NCI-H2029 treated with DMSO at 0.1 percent for 48 hours (cell line): ENCODE data around the gene CYSLTR2.
"Not testable (repeated sequence)": the region's sequence is repeated elsewhere in the genome, so short reads cannot be mapped to it uniquely, and the experiment has no call there.

Experiments
- DNase-seq: peaks from one replicate; lab custom pipeline; 2025; lab: John Stamatoyannopoulos, UW

CYSLTR2 gene

GRCh38 chr13:48644951-48645350 lies 8.8 kb upstream of the CYSLTR2 start:
- no peak for DNase-seq

- DNase-seq, result no peak
These were observed 7.9 kb upstream of the CYSLTR2 start for GRCh38 chr13:48645845-48646244.

GRCh38 chr13:48646791-48647190 lies 6.9 kb upstream of the CYSLTR2 start:
- no peak for DNase-seq

- no peak for DNase-seq
These were observed 6.1 kb upstream of the CYSLTR2 start for GRCh38 chr13:48647625-48648024.

GRCh38 chr13:48648446-48648845 lies 5.3 kb upstream of the CYSLTR2 start:
- DNase-seq, result no peak

GRCh38 chr13:48652851-48653471 lies 768 bp upstream of the CYSLTR2 start:
- no peak for DNase-seq

GRCh38 chr13:48654511-48654910 lies 782 bp downstream of the CYSLTR2 start:
- DNase-seq, result no peak

- DNase-seq, result no peak
These were observed 1.6 kb downstream of the CYSLTR2 start for GRCh38 chr13:48655291-48655690.

- DNase-seq, result no peak
These were observed 2.9 kb downstream of the CYSLTR2 start for GRCh38 chr13:48656608-48657007.

GRCh38 chr13:48660361-48661076 lies 6.8 kb downstream of the CYSLTR2 start:
- DNase-seq, result no peak

- DNase-seq, result no peak
These were observed 7.4 kb downstream of the CYSLTR2 start for GRCh38 chr13:48661107-48661506.

GRCh38 chr13:48662226-48662625 lies 8.5 kb downstream of the CYSLTR2 start:
- DNase-seq, result no peak

- DNase-seq, result no peak
These were observed 13.4 kb downstream of the CYSLTR2 start for GRCh38 chr13:48667136-48667535.

- DNase-seq, result not testable (repeated sequence)
These were observed 17.7 kb downstream of the CYSLTR2 start for GRCh38 chr13:48671421-48671820.

- no peak for DNase-seq
These were observed 21.5 kb downstream of the CYSLTR2 start for GRCh38 chr13:48675247-48675646.

GRCh38 chr13:48678316-48678715 lies 24.6 kb downstream of the CYSLTR2 start:
- DNase-seq, result no peak

- no peak for DNase-seq
These were observed 26.4 kb downstream of the CYSLTR2 start for GRCh38 chr13:48679941-48680680.

GRCh38 chr13:48680756-48681392 lies 27.1 kb downstream of the CYSLTR2 start:
- DNase-seq, result no peak

- DNase-seq, result no peak
These were observed 28.2 kb downstream of the CYSLTR2 start for GRCh38 chr13:48681905-48682304.

- no peak for DNase-seq
These were observed 28.7 kb downstream of the CYSLTR2 start for GRCh38 chr13:48682436-48682835.

GRCh38 chr13:48686636-48687210 lies 33.0 kb downstream of the CYSLTR2 start:
- DNase-seq, result no peak

GRCh38 chr13:48687249-48687648 lies 33.5 kb downstream of the CYSLTR2 start:
- DNase-seq, result no peak
